HEK293 (cell line): Measurements from ENCODE around the gene ATG101.

Source experiments
- ATF2 ChIP-seq: fragments of 450-650 bp; formaldehyde crosslinking; IDR thresholded peaks from 2 replicates; pipeline ENCODE4 v1.5.1; 2016; ENCODE audit warnings: missing biosample characterization, missing genetic modification characterization, low read depth
- CTCF ChIP-seq: fragments of 450-650 bp; formaldehyde crosslinking; IDR thresholded peaks from 2 replicates; pipeline ENCODE4 v1.5.1; 2016; ENCODE audit warnings: missing biosample characterization, missing genetic modification characterization
- KLF16 ChIP-seq: fragments of 450-650 bp; formaldehyde crosslinking; IDR thresholded peaks from 2 replicates; pipeline ENCODE4 v1.5.1; 2017; ENCODE audit warnings: missing biosample characterization, missing genetic modification characterization
- ZBTB49 ChIP-seq: fragments of 450-650 bp; formaldehyde crosslinking; IDR thresholded peaks from 2 replicates; pipeline ENCODE4 v1.5.1; 2016; ENCODE audit warnings: missing biosample characterization, missing genetic modification characterization, low read depth
- ZNF114 ChIP-seq: fragments of 450-650 bp; formaldehyde crosslinking; IDR thresholded peaks from 2 replicates; pipeline ENCODE4 v1.5.0; 2017; ENCODE audit warnings: missing biosample characterization, missing genetic modification characterization
- ZNF175 ChIP-seq: fragments of 450-650 bp; formaldehyde crosslinking; IDR thresholded peaks from 2 replicates; pipeline ENCODE4 v1.5.1; 2016; ENCODE audit warnings: missing biosample characterization, missing genetic modification characterization
- ZNF274 ChIP-seq, 2 experiments: fragments of 200-500 bp in 1 of 2; fragments of 450-650 bp in 1 of 2; sonication (Bioruptor generic) in 1 of 2; formaldehyde crosslinking in 1 of 2; IDR thresholded peaks; 2 replicates each; pipeline versions ENCODE4 v1.5.1 to v1.6.1; 2014 to 2016; ENCODE audit warnings: borderline replicate concordance in 1 of 2, inconsistent platforms in 1 of 2, low read length in 1 of 2, missing biosample characterization in 1 of 2, missing genetic modification characterization in 1 of 2
- ZNF335 ChIP-seq: fragments of 450-650 bp; formaldehyde crosslinking; conservative IDR thresholded peaks from 2 replicates; pipeline ENCODE4 v1.5.1; 2016; ENCODE audit warnings: missing biosample characterization, missing genetic modification characterization
- ZNF843 ChIP-seq: fragments of 450-650 bp; formaldehyde crosslinking; IDR thresholded peaks from 2 replicates; pipeline ENCODE4 v1.5.1; 2016; ENCODE audit warnings: missing biosample characterization, missing genetic modification characterization
- TF ChIP-seq, protein P1 (sequence below): fragments of 450-650 bp; formaldehyde crosslinking; IDR thresholded peaks from 2 replicates; pipeline ENCODE4 v1.5.1; 2016; ENCODE audit warnings: missing biosample characterization, missing genetic modification characterization

DNA sequence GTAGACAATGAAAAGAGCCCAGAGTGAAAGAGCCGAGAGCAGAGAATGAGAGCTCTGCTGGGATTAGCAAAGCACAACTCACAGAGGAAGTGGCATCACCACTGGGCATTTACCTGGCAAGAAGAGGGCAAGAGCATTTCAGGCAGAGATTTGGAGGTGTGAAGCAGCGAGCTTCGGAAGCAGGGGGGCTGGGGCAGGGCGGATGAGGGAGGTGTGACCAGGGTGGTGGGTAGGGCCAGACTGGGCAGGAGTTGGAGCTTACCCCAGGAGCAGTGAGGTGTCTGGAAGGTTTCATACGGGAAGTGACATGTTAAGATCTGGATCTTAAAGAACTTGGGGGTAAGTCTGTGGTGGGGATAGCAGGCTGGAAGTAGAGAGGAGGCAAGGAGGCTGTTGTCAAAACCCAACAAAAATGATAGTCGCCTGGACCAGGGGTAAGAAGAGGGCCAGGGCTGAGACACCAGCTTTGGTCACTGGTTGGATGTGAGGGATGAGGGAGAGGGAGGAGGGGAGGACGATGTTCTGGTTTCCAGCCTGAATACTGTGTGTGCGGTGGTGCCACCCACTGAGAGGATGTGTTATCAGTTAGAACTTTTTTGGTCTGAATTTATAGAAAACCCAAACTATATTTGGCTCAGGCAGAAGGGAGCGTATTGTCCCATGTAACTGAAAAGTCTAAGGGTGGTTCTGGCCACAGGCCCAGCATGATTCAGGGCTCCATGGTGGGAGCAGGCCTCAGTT lies 14.9 kb downstream of the ATG101 start:
- TF ChIP-seq CTCF (tag by site-specific recombination) (no peak), ATF2 (no peak), ZNF175 (tag by site-specific recombination) (no peak), KLF16 (no peak), ZNF274 (IDR thresholded peaks at IDR 0.05; ENCODE audit: low read length) (no peak), ZNF274 (tag by site-specific recombination; IDR thresholded peaks at IDR 0.05; ENCODE audit: borderline replicate concordance) (no peak), ZNF114 (tag by site-specific recombination) (no peak), ZBTB49 (tag by site-specific recombination) (no peak), ZNF335 (tag by site-specific recombination) (no peak), ZNF843 (tag by site-specific recombination) (no peak)
- TF ChIP-seq, protein P1, sequence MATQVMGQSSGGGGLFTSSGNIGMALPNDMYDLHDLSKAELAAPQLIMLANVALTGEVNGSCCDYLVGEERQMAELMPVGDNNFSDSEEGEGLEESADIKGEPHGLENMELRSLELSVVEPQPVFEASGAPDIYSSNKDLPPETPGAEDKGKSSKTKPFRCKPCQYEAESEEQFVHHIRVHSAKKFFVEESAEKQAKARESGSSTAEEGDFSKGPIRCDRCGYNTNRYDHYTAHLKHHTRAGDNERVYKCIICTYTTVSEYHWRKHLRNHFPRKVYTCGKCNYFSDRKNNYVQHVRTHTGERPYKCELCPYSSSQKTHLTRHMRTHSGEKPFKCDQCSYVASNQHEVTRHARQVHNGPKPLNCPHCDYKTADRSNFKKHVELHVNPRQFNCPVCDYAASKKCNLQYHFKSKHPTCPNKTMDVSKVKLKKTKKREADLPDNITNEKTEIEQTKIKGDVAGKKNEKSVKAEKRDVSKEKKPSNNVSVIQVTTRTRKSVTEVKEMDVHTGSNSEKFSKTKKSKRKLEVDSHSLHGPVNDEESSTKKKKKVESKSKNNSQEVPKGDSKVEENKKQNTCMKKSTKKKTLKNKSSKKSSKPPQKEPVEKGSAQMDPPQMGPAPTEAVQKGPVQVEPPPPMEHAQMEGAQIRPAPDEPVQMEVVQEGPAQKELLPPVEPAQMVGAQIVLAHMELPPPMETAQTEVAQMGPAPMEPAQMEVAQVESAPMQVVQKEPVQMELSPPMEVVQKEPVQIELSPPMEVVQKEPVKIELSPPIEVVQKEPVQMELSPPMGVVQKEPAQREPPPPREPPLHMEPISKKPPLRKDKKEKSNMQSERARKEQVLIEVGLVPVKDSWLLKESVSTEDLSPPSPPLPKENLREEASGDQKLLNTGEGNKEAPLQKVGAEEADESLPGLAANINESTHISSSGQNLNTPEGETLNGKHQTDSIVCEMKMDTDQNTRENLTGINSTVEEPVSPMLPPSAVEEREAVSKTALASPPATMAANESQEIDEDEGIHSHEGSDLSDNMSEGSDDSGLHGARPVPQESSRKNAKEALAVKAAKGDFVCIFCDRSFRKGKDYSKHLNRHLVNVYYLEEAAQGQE (tag by site-specific recombination): no peak
